ENCODE results near the gene CTSC.

The CTSC gene

DNA sequence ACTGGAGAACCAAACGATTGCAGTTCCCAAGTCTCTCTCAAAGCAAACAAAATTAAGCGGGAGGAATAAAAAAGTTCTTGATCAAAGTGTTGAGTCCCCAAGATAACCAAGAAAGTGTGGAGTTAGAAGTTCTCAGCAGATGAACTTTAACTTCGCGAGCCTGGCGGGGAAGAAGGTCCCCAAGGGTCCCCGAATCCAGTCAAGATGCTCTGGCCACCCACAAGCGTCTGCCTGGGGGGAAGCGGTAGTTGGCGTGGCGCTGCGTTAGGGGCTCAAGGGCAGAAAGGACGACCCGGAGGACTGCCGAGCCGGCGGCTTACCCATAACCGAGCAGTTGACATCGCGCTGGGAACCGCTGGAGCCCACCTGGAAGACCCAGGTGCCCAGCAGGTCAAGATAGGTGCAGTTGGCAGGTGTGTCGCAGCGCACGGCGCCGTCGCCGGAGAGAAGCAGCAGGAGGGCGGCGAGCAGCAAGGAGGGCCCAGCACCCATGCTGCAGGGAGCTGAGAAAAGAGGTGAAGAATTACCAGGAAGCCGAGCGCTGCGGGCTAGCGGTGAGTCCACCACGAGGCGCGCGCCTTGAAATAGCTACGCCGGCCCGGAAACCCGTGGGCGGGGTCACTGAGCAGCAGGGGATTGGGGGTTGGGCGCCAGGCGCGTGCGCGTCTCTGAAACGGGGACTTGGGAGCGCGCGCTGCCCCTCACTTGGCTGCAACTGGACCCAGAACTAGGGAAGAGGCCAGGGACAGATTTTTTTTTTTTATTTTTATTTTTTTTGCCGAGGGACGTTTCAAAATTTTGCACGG is at the start of gene CTSC:
TSS of gene CTSC (minus strand) at position 556 of the 806 bp plus-strand sequence. CDS start at position 492, 64 bp downstream.
- DNase-seq, result peak; percentile 83

DNA sequence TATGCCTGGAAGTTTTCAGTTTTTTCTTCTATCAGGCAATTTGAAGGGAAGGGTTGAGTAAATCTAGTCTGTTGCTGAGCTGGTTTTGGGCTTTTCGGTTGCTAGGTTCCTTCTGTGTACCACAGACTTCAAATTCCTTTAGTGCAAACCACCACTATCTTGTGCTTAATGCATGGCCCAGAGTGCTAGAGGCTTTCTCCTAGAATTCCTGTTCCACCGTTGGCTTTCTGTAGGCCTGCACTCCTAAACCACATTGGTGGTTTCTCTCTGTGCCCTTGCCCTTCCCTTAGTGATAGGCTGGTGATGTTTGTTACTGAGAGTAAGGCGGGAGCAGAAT is 47.1 kb upstream of the CTSC start:
- DNase-seq, result peak; percentile 81

GRCh38 chr11:88384004-88384668 is 46.6 kb upstream of the CTSC start:
- DNase-seq, result peak; percentile 59

DNA sequence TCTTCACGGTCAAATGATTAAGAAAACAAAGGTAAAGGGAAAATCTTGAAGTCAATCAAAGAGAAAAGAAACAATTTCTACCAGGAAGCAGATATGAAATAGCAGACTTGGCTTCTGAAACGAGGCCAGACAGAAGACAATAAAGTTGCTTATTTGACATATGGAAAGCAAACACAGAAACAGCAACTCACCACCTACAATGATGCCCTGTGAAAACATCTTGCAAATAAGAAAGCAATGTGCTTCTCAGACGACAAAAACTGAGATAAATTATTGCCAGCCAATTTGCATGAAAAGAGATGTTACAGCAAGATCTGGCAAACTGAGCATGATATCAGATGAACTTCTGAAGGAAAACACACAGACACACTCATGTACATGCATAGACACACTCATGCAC is 45.9 kb upstream of the CTSC start:
- no peak for DNase-seq

DNA sequence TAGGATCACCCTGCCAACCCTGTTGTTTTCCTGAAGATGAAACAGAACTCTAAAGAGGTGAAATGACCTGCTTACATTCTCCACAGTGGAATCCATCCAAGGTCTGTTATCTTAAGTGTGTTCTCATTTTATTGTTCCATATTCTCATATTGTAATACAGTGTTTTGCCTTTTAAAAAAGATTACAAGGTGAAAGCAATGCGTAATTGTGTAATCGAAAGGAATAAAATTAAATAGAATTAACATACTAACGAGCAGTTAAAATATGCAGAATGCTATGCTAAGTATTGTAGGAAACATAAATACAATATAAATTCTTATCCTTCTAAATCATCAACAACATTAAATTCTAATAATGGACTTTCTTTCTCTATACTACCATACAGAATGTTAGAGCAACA is 41.6 kb upstream of the CTSC start:
- no peak for DNase-seq

DNA sequence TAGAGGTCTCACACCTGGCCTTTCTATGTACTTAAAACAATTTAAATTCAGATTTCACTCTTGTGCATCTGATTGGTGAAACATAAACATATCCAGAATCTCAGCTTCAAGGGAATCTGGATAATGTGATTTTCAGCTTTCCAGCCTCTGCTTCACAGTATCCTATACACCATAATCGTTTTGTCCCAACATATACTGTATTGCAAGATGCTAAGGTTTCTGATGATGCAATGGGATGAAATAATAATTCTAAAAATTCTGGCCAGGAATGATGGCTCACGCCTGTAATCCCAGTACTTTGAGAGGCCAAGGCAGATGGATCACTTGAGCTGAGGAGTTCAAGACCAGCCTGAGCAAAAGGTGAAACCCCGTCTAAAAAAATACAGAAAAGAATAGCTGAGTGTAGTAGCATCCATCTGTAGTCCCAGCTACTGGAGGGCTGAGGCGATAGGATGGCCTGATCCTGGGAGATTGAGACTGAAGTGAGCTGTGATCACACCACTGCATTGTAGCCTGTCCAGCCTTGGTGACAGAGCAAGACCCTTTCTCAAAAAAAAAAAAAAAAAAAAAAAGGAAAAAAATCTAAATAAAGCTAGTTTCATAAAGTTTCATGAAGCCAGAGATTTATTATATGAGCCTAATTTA is 41.0 kb upstream of the CTSC start:
- no peak for DNase-seq

- no peak for DNase-seq
Measured at GRCh38 chr11:88377646-88378045, 40.1 kb upstream of the CTSC start.

DNA sequence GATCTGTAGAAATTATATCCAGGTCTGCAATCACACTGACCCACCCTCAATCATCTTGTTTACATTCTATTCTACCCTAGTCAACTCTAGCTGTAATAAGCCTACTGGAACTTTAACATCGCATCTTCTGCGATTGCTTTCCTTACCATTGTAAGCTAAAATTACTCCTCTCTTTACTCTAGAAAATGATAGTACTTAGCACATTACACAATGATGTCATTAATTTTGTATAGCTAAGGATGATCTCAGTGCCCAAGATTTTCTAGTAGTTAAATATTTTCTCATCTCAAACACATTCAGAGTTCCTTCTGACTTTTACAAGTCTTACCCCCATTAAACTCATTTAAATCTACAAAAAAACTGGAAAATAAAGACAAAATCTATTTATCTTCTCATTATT is 39.6 kb upstream of the CTSC start:
- DNase-seq, result no peak

- no peak for DNase-seq
Measured at GRCh38 chr11:88375927-88376470, 38.5 kb upstream of the CTSC start.

DNA sequence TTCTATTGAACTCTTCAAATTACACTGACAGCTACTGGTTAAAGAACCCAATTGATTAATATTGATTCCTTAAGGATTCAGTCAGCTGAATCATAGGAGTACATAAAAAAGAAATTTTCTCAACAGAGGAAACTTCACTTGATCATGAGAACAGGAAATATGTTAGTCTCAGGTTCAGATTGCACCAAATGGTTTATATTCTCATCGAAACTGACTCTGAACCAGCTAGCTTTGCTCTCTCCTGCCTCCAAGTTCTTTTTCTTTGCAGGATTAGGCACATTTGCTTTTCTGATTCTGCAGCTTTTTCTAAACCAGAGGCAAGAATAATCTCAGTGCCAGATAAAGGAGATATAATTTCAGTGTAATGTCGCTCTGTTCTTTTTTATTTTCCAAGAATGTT is 33.2 kb upstream of the CTSC start:
- no peak for DNase-seq

GRCh38 chr11:88367310-88367709 is 29.8 kb upstream of the CTSC start:
- no peak for DNase-seq

- peak; percentile 86 for DNase-seq
Measured at GRCh38 chr11:88363648-88364065, 26.1 kb upstream of the CTSC start.

- peak; percentile 2 for DNase-seq
Measured at GRCh38 chr11:88363004-88363403, 25.5 kb upstream of the CTSC start.

- no peak for DNase-seq
Measured at GRCh38 chr11:88360141-88360540, 22.6 kb upstream of the CTSC start.

- DNase-seq, result no peak
Measured at GRCh38 chr11:88359541-88359940, 22.0 kb upstream of the CTSC start.

DNA sequence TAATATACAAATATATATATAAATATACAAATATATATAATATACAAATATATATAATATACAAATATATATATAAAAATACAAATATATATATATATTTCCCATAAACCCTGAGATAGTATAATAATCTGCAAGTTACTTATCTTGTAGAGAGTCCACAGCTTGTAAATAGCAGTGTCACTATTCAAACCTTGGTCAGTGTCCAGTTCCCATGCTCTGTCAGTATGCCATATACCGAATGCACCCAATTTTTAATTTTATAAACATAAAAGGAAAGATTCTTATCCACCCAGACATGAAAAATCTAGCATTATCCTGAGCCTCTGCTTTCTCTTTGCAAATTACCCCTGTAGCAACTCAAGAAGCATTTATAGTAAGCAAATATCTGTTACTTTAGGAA is 21.6 kb upstream of the CTSC start:
- DNase-seq, result no peak

- no peak for DNase-seq
Measured at GRCh38 chr11:88358040-88358431, 20.5 kb upstream of the CTSC start.

GRCh38 chr11:88357323-88358039 is 19.9 kb upstream of the CTSC start:
- DNase-seq, result no peak

GRCh38 chr11:88355887-88356286 is 18.4 kb upstream of the CTSC start:
- no peak for DNase-seq

GRCh38 chr11:88354912-88355311 is 17.4 kb upstream of the CTSC start:
- DNase-seq, result no peak

DNA sequence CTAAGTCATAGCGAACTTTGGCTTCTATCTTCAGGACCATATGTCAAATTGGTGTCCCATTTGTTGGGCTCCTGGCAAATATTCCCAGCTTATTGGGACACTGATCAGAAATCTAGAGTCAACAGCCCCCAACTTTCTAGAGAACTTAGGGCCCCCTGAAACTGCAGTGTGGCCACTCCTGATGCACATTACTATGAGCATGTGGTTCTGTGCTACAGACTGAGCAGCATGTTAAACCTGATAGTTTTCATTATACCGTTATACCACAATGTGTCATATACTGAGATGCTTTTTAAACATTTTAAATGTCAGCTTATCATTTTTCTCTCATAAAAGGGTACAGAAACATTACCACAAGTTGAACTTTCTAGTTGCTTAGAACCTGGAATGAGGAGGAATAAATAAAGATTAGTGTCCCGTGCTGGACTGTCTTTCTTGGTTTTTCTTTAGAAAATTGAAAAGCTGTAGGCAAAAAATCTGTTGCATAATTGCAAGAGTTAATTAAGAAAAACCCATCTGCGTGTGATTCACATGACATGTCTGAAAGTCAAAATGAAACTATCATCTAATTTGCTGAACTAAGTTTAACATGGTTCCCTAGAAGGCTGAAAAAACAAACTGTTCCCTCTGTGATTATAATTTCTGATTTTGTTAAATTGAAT is 16.4 kb upstream of the CTSC start:
- DNase-seq, result no peak

GRCh38 chr11:88353386-88353785 is 15.8 kb upstream of the CTSC start:
- no peak for DNase-seq

DNA sequence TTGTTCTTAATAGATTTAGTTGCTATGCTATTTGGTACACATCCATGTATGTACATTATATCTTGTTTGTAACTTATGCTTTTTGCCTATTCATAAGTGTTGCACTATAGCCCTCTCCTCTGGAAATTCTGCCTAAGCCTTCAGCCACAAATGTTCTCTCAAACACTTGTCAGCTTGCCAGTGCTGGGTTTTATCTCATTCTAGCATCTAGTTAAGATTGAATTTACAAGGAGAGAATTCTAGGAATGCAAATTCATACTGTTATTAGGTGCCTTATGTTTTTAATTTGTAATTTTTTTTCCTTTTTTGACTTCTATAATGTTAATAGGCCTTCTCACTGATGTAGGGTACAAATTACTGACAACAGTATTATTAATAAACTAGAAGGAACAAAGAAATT is 14.6 kb upstream of the CTSC start:
- no peak for DNase-seq
